ENCODE results near the gene ANKRD44. TPM values are rescaled to one million over a fixed set of nuclear protein-coding genes. Genes with fewer than 3 reads are reported as not detected.

Gene ANKRD44
- total RNA-seq, 1 experiment from 2014 or later: 0.68 TPM

DNA sequence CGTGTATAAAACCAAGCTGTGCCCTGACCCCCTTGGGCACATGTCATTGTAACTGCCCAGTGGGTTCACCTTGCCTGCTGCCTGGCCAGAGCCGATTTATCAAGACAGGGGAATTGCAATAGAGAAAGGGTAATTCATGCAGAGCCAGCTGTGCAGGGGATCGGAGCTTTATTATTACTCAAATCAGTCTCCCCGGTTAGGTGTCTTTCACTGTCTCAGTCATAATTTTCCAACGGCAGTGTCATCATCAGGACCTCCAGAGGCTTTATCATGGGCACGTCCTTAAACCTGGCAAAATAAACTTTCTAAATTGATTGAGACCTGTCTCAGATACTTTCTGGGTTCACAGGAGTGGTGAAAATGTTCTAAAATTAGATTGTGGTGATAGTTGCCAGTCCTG lies 354.5 kb downstream of the ANKRD44 start:
- POLR2A ChIA-PET: no interaction called here
- Mint-ChIP-seq H3K36me3 (no peaks in the 10 kb centered on the region), H3K9me3 (no peaks in the 10 kb centered on the region), H3K4me3 (no peak overlapping the region), H3K27me3 (ENCODE audit: low read depth) (no peaks in the 10 kb centered on the region), H3K27ac (peak overlapping the region; percentile 67; the same call in 1 of the 2 replicates), H3K4me1 (peaks cover 43% of the 10 kb centered on the region)
- CTCF ChIA-PET: no interaction called here
- no peak for DNase-seq (ENCODE audit: low spot score)
- no peak for ATAC-seq
- TF ChIP-seq ZNF121 (CRISPR knock-in tag; IDR thresholded peaks at IDR 0.05): no peak
- TF ChIP-seq, protein P1, sequence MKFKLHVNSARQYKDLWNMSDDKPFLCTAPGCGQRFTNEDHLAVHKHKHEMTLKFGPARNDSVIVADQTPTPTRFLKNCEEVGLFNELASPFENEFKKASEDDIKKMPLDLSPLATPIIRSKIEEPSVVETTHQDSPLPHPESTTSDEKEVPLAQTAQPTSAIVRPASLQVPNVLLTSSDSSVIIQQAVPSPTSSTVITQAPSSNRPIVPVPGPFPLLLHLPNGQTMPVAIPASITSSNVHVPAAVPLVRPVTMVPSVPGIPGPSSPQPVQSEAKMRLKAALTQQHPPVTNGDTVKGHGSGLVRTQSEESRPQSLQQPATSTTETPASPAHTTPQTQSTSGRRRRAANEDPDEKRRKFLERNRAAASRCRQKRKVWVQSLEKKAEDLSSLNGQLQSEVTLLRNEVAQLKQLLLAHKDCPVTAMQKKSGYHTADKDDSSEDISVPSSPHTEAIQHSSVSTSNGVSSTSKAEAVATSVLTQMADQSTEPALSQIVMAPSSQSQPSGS (CRISPR knock-in tag; IDR thresholded peaks at IDR 0.05; ENCODE audit: borderline replicate concordance, low read depth): no peak
- TF ChIP-seq HMGA2 (CRISPR knock-in tag; IDR thresholded peaks at IDR 0.05): no peak

GRCh38 chr2:196955036-196955435 lies 355.5 kb downstream of the ANKRD44 start:
- no peak overlapping the region for H3K27ac Mint-ChIP-seq
- CTCF ChIA-PET: no interaction called here
- DNase-seq (ENCODE audit: low spot score): no peak
- no peak for ATAC-seq
- TF ChIP-seq, protein P2, sequence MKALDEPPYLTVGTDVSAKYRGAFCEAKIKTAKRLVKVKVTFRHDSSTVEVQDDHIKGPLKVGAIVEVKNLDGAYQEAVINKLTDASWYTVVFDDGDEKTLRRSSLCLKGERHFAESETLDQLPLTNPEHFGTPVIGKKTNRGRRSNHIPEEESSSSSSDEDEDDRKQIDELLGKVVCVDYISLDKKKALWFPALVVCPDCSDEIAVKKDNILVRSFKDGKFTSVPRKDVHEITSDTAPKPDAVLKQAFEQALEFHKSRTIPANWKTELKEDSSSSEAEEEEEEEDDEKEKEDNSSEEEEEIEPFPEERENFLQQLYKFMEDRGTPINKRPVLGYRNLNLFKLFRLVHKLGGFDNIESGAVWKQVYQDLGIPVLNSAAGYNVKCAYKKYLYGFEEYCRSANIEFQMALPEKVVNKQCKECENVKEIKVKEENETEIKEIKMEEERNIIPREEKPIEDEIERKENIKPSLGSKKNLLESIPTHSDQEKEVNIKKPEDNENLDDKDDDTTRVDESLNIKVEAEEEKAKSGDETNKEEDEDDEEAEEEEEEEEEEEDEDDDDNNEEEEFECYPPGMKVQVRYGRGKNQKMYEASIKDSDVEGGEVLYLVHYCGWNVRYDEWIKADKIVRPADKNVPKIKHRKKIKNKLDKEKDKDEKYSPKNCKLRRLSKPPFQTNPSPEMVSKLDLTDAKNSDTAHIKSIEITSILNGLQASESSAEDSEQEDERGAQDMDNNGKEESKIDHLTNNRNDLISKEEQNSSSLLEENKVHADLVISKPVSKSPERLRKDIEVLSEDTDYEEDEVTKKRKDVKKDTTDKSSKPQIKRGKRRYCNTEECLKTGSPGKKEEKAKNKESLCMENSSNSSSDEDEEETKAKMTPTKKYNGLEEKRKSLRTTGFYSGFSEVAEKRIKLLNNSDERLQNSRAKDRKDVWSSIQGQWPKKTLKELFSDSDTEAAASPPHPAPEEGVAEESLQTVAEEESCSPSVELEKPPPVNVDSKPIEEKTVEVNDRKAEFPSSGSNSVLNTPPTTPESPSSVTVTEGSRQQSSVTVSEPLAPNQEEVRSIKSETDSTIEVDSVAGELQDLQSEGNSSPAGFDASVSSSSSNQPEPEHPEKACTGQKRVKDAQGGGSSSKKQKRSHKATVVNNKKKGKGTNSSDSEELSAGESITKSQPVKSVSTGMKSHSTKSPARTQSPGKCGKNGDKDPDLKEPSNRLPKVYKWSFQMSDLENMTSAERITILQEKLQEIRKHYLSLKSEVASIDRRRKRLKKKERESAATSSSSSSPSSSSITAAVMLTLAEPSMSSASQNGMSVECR (CRISPR knock-in tag; IDR thresholded peaks at IDR 0.05; ENCODE audit: borderline replicate concordance): no peak
- TF ChIP-seq, protein P3, sequence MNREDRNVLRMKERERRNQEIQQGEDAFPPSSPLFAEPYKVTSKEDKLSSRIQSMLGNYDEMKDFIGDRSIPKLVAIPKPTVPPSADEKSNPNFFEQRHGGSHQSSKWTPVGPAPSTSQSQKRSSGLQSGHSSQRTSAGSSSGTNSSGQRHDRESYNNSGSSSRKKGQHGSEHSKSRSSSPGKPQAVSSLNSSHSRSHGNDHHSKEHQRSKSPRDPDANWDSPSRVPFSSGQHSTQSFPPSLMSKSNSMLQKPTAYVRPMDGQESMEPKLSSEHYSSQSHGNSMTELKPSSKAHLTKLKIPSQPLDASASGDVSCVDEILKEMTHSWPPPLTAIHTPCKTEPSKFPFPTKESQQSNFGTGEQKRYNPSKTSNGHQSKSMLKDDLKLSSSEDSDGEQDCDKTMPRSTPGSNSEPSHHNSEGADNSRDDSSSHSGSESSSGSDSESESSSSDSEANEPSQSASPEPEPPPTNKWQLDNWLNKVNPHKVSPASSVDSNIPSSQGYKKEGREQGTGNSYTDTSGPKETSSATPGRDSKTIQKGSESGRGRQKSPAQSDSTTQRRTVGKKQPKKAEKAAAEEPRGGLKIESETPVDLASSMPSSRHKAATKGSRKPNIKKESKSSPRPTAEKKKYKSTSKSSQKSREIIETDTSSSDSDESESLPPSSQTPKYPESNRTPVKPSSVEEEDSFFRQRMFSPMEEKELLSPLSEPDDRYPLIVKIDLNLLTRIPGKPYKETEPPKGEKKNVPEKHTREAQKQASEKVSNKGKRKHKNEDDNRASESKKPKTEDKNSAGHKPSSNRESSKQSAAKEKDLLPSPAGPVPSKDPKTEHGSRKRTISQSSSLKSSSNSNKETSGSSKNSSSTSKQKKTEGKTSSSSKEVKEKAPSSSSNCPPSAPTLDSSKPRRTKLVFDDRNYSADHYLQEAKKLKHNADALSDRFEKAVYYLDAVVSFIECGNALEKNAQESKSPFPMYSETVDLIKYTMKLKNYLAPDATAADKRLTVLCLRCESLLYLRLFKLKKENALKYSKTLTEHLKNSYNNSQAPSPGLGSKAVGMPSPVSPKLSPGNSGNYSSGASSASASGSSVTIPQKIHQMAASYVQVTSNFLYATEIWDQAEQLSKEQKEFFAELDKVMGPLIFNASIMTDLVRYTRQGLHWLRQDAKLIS (CRISPR knock-in tag; IDR thresholded peaks at IDR 0.05; ENCODE audit: borderline replicate concordance): no peak
- peaks cover 43% of the 10 kb centered on the region for H3K4me1 Mint-ChIP-seq
- H3K27me3 Mint-ChIP-seq (ENCODE audit: low read depth): no peaks in the 10 kb centered on the region
- H3K9me3 Mint-ChIP-seq: no peaks in the 10 kb centered on the region
- no peaks in the 10 kb centered on the region for H3K36me3 Mint-ChIP-seq
- H3K4me3 Mint-ChIP-seq: no peak overlapping the region
- POLR2A ChIA-PET: no interaction called here

DNA sequence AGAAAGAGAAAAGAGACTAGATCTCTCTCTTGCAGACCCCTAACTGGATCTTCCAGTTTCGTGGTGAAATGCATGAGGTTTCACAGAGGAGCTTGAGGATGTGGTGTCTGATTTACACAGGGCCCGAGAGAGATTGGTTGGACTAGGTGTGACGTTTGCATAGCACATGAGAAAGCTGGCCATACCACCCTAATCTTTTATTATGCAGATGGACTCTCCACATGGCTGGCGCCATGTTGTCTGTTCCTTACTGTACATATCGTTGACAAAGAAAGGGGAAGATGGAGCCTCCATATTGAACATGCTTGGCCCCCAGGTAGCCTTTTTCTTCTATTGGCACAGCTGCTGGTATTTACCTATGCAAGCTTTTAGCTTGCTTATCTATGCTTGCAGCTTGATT lies 356.6 kb downstream of the ANKRD44 start:
- Mint-ChIP-seq H3K9me3 (no peaks in the 10 kb centered on the region), H3K4me3 (no peak overlapping the region), H3K36me3 (no peaks in the 10 kb centered on the region), H3K4me1 (peaks cover 43% of the 10 kb centered on the region), H3K27me3 (ENCODE audit: low read depth) (no peaks in the 10 kb centered on the region), H3K27ac (peak overlapping the region; percentile 52; the same call in 1 of the 2 replicates)
- DNase-seq (ENCODE audit: low spot score): no peak
- CTCF ChIA-PET: no interaction called here
- POLR2A ChIA-PET: interaction anchor here (0.7 kb wide), 1 partner anchor 355 kb away, joined by 8 read pairs; no protein-coding TSS in a partner anchor
- ATAC-seq: peak; percentile 40
- TF ChIP-seq, protein P4, sequence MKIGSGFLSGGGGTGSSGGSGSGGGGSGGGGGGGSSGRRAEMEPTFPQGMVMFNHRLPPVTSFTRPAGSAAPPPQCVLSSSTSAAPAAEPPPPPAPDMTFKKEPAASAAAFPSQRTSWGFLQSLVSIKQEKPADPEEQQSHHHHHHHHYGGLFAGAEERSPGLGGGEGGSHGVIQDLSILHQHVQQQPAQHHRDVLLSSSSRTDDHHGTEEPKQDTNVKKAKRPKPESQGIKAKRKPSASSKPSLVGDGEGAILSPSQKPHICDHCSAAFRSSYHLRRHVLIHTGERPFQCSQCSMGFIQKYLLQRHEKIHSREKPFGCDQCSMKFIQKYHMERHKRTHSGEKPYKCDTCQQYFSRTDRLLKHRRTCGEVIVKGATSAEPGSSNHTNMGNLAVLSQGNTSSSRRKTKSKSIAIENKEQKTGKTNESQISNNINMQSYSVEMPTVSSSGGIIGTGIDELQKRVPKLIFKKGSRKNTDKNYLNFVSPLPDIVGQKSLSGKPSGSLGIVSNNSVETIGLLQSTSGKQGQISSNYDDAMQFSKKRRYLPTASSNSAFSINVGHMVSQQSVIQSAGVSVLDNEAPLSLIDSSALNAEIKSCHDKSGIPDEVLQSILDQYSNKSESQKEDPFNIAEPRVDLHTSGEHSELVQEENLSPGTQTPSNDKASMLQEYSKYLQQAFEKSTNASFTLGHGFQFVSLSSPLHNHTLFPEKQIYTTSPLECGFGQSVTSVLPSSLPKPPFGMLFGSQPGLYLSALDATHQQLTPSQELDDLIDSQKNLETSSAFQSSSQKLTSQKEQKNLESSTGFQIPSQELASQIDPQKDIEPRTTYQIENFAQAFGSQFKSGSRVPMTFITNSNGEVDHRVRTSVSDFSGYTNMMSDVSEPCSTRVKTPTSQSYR (CRISPR knock-in tag; IDR thresholded peaks at IDR 0.05): no peak
- TF ChIP-seq NR3C1 (CRISPR knock-in tag; conservative IDR thresholded peaks at IDR 0.05; ENCODE audit: low read depth): no peak
- TF ChIP-seq ZNF671 (CRISPR knock-in tag; IDR thresholded peaks at IDR 0.05): no peak
- TF ChIP-seq ZBTB43 (CRISPR knock-in tag; IDR thresholded peaks at IDR 0.05): no peak
- TF ChIP-seq ZNF138 (CRISPR knock-in tag; conservative IDR thresholded peaks at IDR 0.05): no peak
- TF ChIP-seq ATF1 (CRISPR knock-in tag; IDR thresholded peaks at IDR 0.05): no peak
- no peak for TF ChIP-seq FOXJ3 (CRISPR knock-in tag; IDR thresholded peaks at IDR 0.05; ENCODE audit: borderline replicate concordance)
- TF ChIP-seq ZNF232 (CRISPR knock-in tag; IDR thresholded peaks at IDR 0.05): no peak
